K562 (cell line): ENCODE data around the gene LRP2. TPM values are rescaled to one million over a fixed set of nuclear protein-coding genes. Genes with fewer than 3 reads are reported as not detected.

ENCODE experiments used
- ATAC-seq: fragments of 200-7000 bp; cut with Tn5 transposase; 3 replicates; pipeline ENCODE4 v1.9.1; 2020; ENCODE audit warnings: moderate library complexity
- BruUV-seq: library from RNA; stranded (reverse); fragments of 400-500 nt; replicated peaks from 2 replicates; lab custom pipeline; 2021; lab: Mats Ljungman, UMichigan
- CTCF ChIA-PET: fragments of 300-600 bp; formaldehyde crosslinking; extraction: SDS; loops from one replicate; lab custom pipeline; 2021; ENCODE audit warnings: low intra/inter-chr PET ratio; lab: Yijun Ruan, JAX
- POLR2A ChIA-PET: fragments of 300-600, 350-650 bp; sonication (Branson Sonifier 250); formaldehyde crosslinking; extraction: SDS; loops from one replicate; lab custom pipeline; 2021; ENCODE audit warnings: antibody characterized with exemption, inconsistent platforms; lab: Yijun Ruan, JAX
- DNase-seq, 4 experiments: peaks; one replicate each; pipeline versions ENCODE4 v3.0.0 to v3.0.0-alpha.2; 2011 to 2018; ENCODE audit warnings: low spot score in 3 of 4, mixed read lengths in 3 of 4; ENCODE audit errors: extremely low read depth in 1 of 4
- FAIRE-seq: peaks from 2 replicates; lab custom pipeline; 2011; peaks lifted over from hg19 to GRCh38; lab: Jason Lieb, UNC
- H2AFZ ChIP-seq: 2 replicates; pipeline ENCODE4 v1.6.0; 2011; ENCODE audit warnings: low read depth, low read length, control low read depth, inconsistent platforms
- H3K27ac ChIP-seq: fragments of 200-600 bp; 3 replicates; pipeline ENCODE4 v1.8.0; 2011; ENCODE audit warnings: low read depth, mild to moderate bottlenecking, control low read depth, inconsistent platforms, low read length, moderate library complexity, mixed read lengths; ENCODE audit errors: extremely low read depth
- H3K27me3 ChIP-seq, 2 experiments: fragments of 300-600 bp in 1 of 2; 2 replicates in 1 of 2; 3 replicates in 1 of 2; pipeline versions ENCODE4 v1.6.0 to v1.8.0; 2011; ENCODE audit warnings: inconsistent platforms in 2 of 2, low read length in 2 of 2, mild to moderate bottlenecking in 1 of 2, mixed read lengths in 1 of 2, moderate library complexity in 1 of 2; ENCODE audit not compliant: control insufficient read depth in 2 of 2, insufficient read depth in 2 of 2
- H3K36me3 ChIP-seq: fragments of 300-600 bp; 3 replicates; pipeline ENCODE4 v1.8.0; 2011; ENCODE audit warnings: mild to moderate bottlenecking, low read length, inconsistent platforms; ENCODE audit not compliant: control insufficient read depth, insufficient read depth
- H3K4me1 ChIP-seq, 2 experiments: fragments of 200-600 bp in 1 of 2; replicated peaks in 1 of 2; 2 replicates in 1 of 2; 3 replicates in 1 of 2; pipeline versions ENCODE4 v1.5.1 to v1.8.0; 2011; ENCODE audit warnings: inconsistent platforms in 2 of 2, low read length in 2 of 2, mild to moderate bottlenecking in 1 of 2, mixed read lengths in 1 of 2, moderate library complexity in 1 of 2; ENCODE audit not compliant: control insufficient read depth in 2 of 2, insufficient read depth in 2 of 2
- H3K4me2 ChIP-seq: 2 replicates; pipeline ENCODE4 v1.6.1; 2011; ENCODE audit warnings: low read length, control low read depth, inconsistent platforms, mixed read lengths; ENCODE audit not compliant: insufficient read depth
- H3K4me3 ChIP-seq: fragments of 200-600 bp; sonication (generic), shearing (Covaris generic); 2 replicates; pipeline ENCODE4 v1.5.1; 2016; ENCODE audit warnings: control low read depth, inconsistent platforms
- H3K79me2 ChIP-seq: fragments of 200-600 bp; 3 replicates; pipeline ENCODE4 v1.8.0; 2011; ENCODE audit warnings: low read length, inconsistent platforms; ENCODE audit not compliant: control insufficient read depth, insufficient read depth
- H3K9ac ChIP-seq, 2 experiments: 2 replicates each; pipeline versions ENCODE4 v1.6.0 to v1.6.1; 2011; ENCODE audit warnings: low read depth in 2 of 2, low read length in 2 of 2, control low read depth in 1 of 2, inconsistent platforms in 1 of 2, mild to moderate bottlenecking in 1 of 2, mixed read lengths in 1 of 2; ENCODE audit not compliant: insufficient read depth in 1 of 2
- H3K9me1 ChIP-seq: one replicate; pipeline ENCODE4 v1.6.0; 2011; ENCODE audit warnings: inconsistent platforms, mild to moderate bottlenecking, low read length, moderate library complexity; ENCODE audit not compliant: control insufficient read depth, insufficient read depth
- H3K9me3 ChIP-seq: replicated peaks from 2 replicates; pipeline ENCODE4 v1.5.1; 2011; ENCODE audit warnings: low read depth, low read length, inconsistent platforms; ENCODE audit not compliant: control insufficient read depth, insufficient read depth
- H4K20me1 ChIP-seq: replicated peaks from 2 replicates; pipeline ENCODE4 v1.6.1; 2011; ENCODE audit warnings: low read length, inconsistent platforms, mixed read lengths; ENCODE audit not compliant: control insufficient read depth, insufficient read depth
- BRF1 ChIP-seq: IDR thresholded peaks from 3 replicates; pipeline ENCODE4 v1.6.1; 2011; ENCODE audit warnings: borderline replicate concordance, mild to moderate bottlenecking; ENCODE audit not compliant: insufficient read length; ENCODE audit errors: extremely low read depth
- BRF2 ChIP-seq: IDR thresholded peaks from 3 replicates; pipeline ENCODE4 v1.6.1; 2011; ENCODE audit warnings: borderline replicate concordance, mild to moderate bottlenecking; ENCODE audit not compliant: insufficient read length, insufficient read depth
- E2F6 ChIP-seq, 2 experiments: IDR thresholded peaks; 2 replicates each; pipeline ENCODE4 v1.6.1; 2011; ENCODE audit warnings: borderline replicate concordance in 1 of 2, control low read depth in 1 of 2, low read depth in 1 of 2, low read length in 1 of 2, mild to moderate bottlenecking in 1 of 2, mixed read lengths in 1 of 2, moderate library complexity in 1 of 2; ENCODE audit not compliant: insufficient read depth in 1 of 2, insufficient read length in 1 of 2, poor library complexity in 1 of 2, severe bottlenecking in 1 of 2; ENCODE audit errors: extremely low read depth in 1 of 2
- GABPB2 ChIP-seq: fragments of 250-450 bp; sonication (Bioruptor Pico); conservative IDR thresholded peaks from 2 replicates; pipeline ENCODE4 v1.5.1; 2021; ENCODE audit warnings: mild to moderate bottlenecking
- IRF9 ChIP-seq: fragments of 450-650 bp; IDR thresholded peaks from 2 replicates; pipeline ENCODE4 v1.6.1; 2016; ENCODE audit warnings: missing biosample characterization, missing genetic modification characterization
- PRMT5 ChIP-seq: sonication (generic); formaldehyde crosslinking; IDR thresholded peaks from 2 replicates; pipeline ENCODE4 v1.5.0; 2020; ENCODE audit warnings: missing genetic modification reagents
- ZNF24 ChIP-seq: fragments of 450-650 bp; IDR thresholded peaks from 2 replicates; pipeline ENCODE4 v1.6.1; 2016
- ZNF561 ChIP-seq: fragments of 450-650 bp; formaldehyde crosslinking; conservative IDR thresholded peaks from 2 replicates; pipeline ENCODE4 v1.4.0; 2020; ENCODE audit warnings: mild to moderate bottlenecking, moderate library complexity
- ZNF592 ChIP-seq: fragments of 450-650 bp; IDR thresholded peaks from 2 replicates; pipeline ENCODE4 v1.6.1; 2017; ENCODE audit warnings: antibody characterized with exemption, mild to moderate bottlenecking
- ZNF696 ChIP-seq: fragments of 250-450 bp; sonication (Bioruptor Pico); conservative IDR thresholded peaks from 2 replicates; pipeline ENCODE4 v1.4.0; 2020; ENCODE audit warnings: mild to moderate bottlenecking, moderate library complexity
- ZSCAN32 ChIP-seq: fragments of 450-650 bp; formaldehyde crosslinking; IDR thresholded peaks from 2 replicates; pipeline ENCODE4 v1.4.0; 2020; ENCODE audit warnings: mild to moderate bottlenecking, moderate library complexity
- WGBS: fragments of 100-300 bp; shearing (Covaris generic); methylation state at CpG from one replicate; pipeline ENCODE4 v1.1.6; 2016; ENCODE audit warnings: low coverage, mixed read lengths; ENCODE audit not compliant: insufficient coverage; ENCODE audit errors: missing lambda C conversion rate; 5-methylcytosine and 5-hydroxymethylcytosine counted together
- in situ Hi-C: fragments of 300-500 bp; cut with MboI; formaldehyde crosslinking; loops from 4 replicates; pipeline ENCODE4 v1.15.0; 2018; ENCODE audit warnings: inconsistent platforms, mixed read lengths
- intact Hi-C: fragments of 100-400 bp; cut with micrococcal nuclease; formaldehyde crosslinking; loops from 2 replicates; pipeline ENCODE4 v1.14.2; 2022
- polyA plus RNA-seq, 8 experiments: library from polyadenylated mRNA; depleted of rRNA in 4 of 8; stranded (reverse) in 5 of 8; unstranded in 3 of 8; fragments of >200 nt; fragmentation: Nextera tagmentation in 2 of 8; fragmentation: Illumina TruSeq in 1 of 8; extraction: Ambion mirVana in 2 of 8; extraction: Trizol in 1 of 8; gene quantifications; 2 replicates each; pipeline versions ENCODE4 v1.2.1 to v1.2.3, GENCODE V29; 2011 to 2014; ENCODE audit warnings: inconsistent platforms in 1 of 8, missing spikeins in 1 of 8
- total RNA-seq, 7 experiments: library from RNA; depleted of rRNA in 6 of 7; stranded (reverse); fragments of >200 nt in 6 of 7; fragmentation: Illumina TruSeq in 2 of 7; extraction: Trizol in 2 of 7; gene quantifications; 2 replicates each; pipeline versions ENCODE4 v1.2.1 to v1.2.3, GENCODE V29; 2011 to 2021; ENCODE audit warnings: low replicate concordance in 1 of 7

Gene LRP2
- total and polyA plus RNA-seq, 9 of the 15 experiments (the other 6 are each of a cell fraction or from before 2014, with no cell fraction given), result 0.04 to 0.18 (median 0.11) TPM; not detected in 1

- no peak for TF ChIP-seq E2F6 (IDR thresholded peaks at IDR 0.05; ENCODE audit: borderline replicate concordance in 1 of 2, extremely low read depth in 1 of 2, insufficient read depth in 1 of 2, insufficient read length in 1 of 2, low read depth in 1 of 2, low read length in 1 of 2, poor library complexity in 1 of 2, severe bottlenecking in 1 of 2)
- TF ChIP-seq ZNF24, result no peak
- TF ChIP-seq ZNF696 (CRISPR knock-in tag), result no peak
Measured at GRCh38 chr2:169395821-169396374, 33.6 kb upstream of the LRP2 start (continued).

- H3K4me1 ChIP-seq, result peaks cover 0 to 6% of the 10 kb centered on the region in 2 experiments; a peak in 2 of 5 replicates
- no peaks in the 10 kb centered on the region for H4K20me1 ChIP-seq
- BruUV-seq, result no TSS peak
- no peaks in the 10 kb centered on the region for H3K9me3 ChIP-seq
- intact Hi-C loops, result loop anchor here (10.0 kb wide), 2 partner anchors 168 to 448 kb away; no protein-coding TSS in a partner anchor
- peaks cover 5 to 9% of the 10 kb centered on the region in 2 experiments; a peak in 3 of 5 replicates for H3K27me3 ChIP-seq
- POLR2A ChIA-PET, result interaction anchor here (1.0 to 1.2 kb wide), 2 partner anchors 45 to 49 kb away, joined by 3 read pairs; no protein-coding TSS in a partner anchor
- H3K9me1 ChIP-seq, result no peaks in the 10 kb centered on the region
- no peak overlapping the region for H3K4me2 ChIP-seq
- WGBS, result 1% methylated on average over 7 of the region's 7 CpGs
- CTCF ChIA-PET, result interaction anchor here (0.7 kb wide), 1 partner anchor 261 kb away, joined by 3 read pairs; no protein-coding TSS in a partner anchor
- FAIRE-seq (no peak), ATAC-seq (no peak), DNase-seq (no peak)
- TF ChIP-seq IRF9 (tag), result no peak
- no peak for TF ChIP-seq ZSCAN32 (CRISPR knock-in tag)
- TF ChIP-seq GABPB2 (CRISPR knock-in tag), result no peak
- TF ChIP-seq ZNF561 (CRISPR knock-in tag), result no peak
- no peak for TF ChIP-seq ZNF592
- no peak for TF ChIP-seq BRF1
- TF ChIP-seq PRMT5 (CRISPR knock-in tag), result no peak
- TF ChIP-seq BRF2, result no peak
- no peak overlapping the region for H2AFZ ChIP-seq
- no peaks in the 10 kb centered on the region for H3K36me3 ChIP-seq
- no peak overlapping the region for H3K27ac ChIP-seq
- H3K4me3 ChIP-seq, result no peak overlapping the region
- in situ Hi-C loops, result no loop called here
- H3K79me2 ChIP-seq, result no peaks in the 10 kb centered on the region
- H3K9ac ChIP-seq, result no peak overlapping the region
Measured at GRCh38 chr2:169393068-169393590, 30.8 kb upstream of the LRP2 start.
